Peyer's patch (tissue), 4 donors: Measurements from ENCODE around the gene PIK3C2G.

Source experiments
- CTCF ChIP-seq, 6 experiments: fragments of 450-650 bp in 4 of 6; fragments of 200-600 bp in 2 of 6; sonication (generic) in 1 of 6; IDR thresholded peaks; one replicate each; pipeline ENCODE4 v1.5.1; 2017 to 2019; ENCODE audit warnings: antibody characterized with exemption in 6 of 6, mild to moderate bottlenecking in 3 of 6, moderate library complexity in 1 of 6
- POLR2A ChIP-seq, 2 donors: fragments of 450-650 bp; IDR thresholded peaks; one replicate each; pipeline ENCODE4 v1.5.1; 2017; ENCODE audit warnings: antibody characterized with exemption in 2 of 2, mild to moderate bottlenecking in 2 of 2, moderate library complexity in 2 of 2

GRCh38 chr12:18436170-18436569 lies 174.9 kb downstream of the PIK3C2G start:
- no peak for TF ChIP-seq CTCF (IDR thresholded peaks at IDR 0.05)
- no peak for TF ChIP-seq POLR2A (IDR thresholded peaks at IDR 0.05)
